ENCODE results near the gene KNCN. TPM values are rescaled to one million over a fixed set of nuclear protein-coding genes. Genes with fewer than 3 reads are reported as not detected.

The KNCN gene
- total and polyA plus RNA-seq, 5 experiments from 2014 or later, result not detected

DNA sequence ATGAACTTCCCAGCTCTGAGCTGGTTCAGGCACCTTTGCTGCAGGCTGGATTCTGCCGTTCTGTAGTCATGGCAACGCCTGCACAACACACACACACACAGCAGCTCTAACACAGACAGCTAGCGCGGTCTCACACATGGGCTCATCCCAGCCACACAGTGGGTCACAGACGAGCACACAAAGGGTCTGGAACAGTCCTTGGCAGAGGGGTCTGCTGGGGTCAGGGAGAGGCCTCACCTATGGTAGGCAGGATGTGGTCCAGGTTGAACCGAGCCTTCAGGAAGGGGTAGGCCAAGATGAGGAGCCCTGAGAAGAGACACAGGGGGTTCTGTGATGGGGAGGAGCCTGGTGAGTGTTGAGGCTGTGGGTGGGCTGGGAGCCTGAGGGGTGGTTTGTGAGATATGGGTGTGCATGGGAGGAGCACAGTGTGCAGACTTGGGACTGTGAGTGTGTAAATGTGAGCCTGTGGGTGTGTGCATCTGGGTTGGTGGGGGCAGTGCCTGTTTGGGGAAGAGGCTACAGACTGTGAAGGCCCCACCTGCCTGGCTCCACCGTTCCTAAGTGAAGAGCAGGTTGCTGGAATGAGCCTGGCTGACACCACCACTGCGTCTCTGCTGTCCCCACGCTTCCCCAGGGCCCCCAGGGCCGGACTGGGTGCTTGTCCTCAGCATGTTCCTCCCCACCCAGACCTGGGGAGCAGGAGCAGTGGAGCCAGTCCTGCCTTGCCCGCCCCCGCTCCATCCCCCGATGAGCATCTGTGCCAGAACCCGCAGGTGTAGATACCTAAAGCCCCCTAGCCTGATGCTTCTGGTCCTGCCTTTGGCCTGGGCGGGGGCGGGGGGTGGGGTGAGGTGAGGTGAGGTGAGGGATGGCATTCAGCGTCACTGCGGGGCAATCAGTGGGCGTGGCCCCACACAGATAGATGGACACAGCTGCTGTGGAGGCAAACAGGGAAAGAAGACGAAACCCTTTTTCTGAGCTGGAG is 1.5 kb downstream of the KNCN start:
- Mint-ChIP-seq H3K36me3 (no peaks in the 10 kb centered on the region), H3K4me1 (peaks cover 9 to 18% (median 12%) of the 10 kb centered on the region in 4 donors), H3K27ac (peak overlapping the region; percentile 48 to 97 (median 89)), H3K4me3 (peak overlapping the region in 4 of 10 donors; percentile 22 to 51 (median 46)), H3K9me3 (no peaks in the 10 kb centered on the region), H3K27me3 (peaks cover 19 to 43% (median 27%) of the 10 kb centered on the region in 5 donors)
- peak; percentile 18 to 80 (median 58) for DNase-seq
- ATAC-seq, result peak; percentile 91 to 92
- POLR2A ChIA-PET, result no interaction called here

DNA sequence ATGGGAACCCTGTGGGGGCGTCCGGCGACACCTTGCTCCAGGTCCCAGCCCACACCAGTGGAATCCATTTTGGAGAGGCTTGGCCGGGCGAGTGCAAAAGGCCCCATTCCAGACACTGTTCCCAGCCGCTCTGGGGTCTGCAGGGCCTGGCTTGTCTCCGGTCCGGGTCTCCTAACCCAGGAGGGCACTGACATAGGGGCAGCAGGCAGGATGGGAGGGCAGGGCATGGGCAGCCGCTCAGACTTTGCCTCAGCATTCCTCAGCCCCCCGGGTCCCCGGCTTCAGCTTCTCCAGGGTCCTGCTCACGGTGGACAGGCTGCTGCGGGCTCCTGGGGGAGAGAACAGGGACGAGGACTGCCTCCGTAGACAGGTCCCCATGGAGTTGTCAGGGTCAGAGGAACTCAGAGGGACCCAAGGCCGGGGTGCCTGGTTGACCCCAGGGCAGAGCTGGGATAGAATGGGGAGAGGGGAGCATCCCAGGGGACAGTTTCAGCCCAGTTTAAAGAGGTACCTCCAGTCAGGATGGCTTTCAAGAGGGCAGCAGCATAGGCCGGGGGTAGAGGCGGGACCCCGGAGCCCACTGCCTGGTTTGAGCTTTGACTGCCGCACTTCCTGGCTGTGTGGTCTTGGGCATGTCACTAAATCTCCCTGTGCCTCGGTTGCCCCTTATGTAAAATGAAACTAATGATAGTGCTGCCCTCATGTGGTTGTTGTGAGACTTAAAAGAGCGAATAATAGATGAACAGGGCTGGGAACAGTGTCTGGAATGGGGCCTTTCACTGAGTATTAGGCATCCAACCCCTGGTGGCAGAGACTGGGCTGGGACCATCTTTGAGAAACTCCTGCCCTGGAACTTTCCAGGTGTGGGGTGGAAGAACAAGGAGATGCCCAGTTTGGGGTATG is 3.7 kb downstream of the KNCN start:
- Mint-ChIP-seq H3K27ac (peak overlapping the region in 6 of 10 donors; percentile 0 to 75 (median 42)), H3K27me3 (peaks cover 28 to 65% (median 44%) of the 10 kb centered on the region in 5 donors), H3K36me3 (no peaks in the 10 kb centered on the region), H3K4me3 (no peak overlapping the region), H3K4me1 (peaks cover 11 to 24% (median 13%) of the 10 kb centered on the region in 4 donors), H3K9me3 (no peaks in the 10 kb centered on the region)
- POLR2A ChIA-PET, result no interaction called here
- no peak for ATAC-seq
- peak in 1 of 10 donors; percentile 20 for DNase-seq

DNA sequence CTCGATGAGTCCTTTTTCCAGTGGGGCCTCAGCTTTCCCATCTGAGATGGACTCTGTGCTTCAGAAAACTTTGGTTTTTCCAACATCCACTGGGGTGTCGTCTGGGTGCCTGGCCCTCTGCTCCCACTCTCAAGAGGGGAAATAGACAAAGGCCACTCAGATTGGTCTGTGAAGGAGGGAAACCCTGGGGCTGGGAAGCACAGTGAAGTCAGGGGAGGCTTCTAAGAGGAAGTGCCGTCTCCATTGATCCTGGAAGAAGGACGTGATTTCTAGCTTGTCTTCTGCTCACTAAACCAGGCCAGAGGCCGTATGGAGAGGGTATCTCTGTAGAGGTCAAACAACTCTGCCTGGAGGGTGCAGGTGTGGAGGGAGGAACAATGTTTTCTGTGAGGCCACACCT is 5.2 kb downstream of the KNCN start:
- Mint-ChIP-seq H3K27me3 (peaks cover 37 to 58% (median 52%) of the 10 kb centered on the region in 5 donors), H3K4me1 (peaks cover 11 to 24% (median 13%) of the 10 kb centered on the region in 4 donors), H3K4me3 (no peak overlapping the region), H3K9me3 (no peaks in the 10 kb centered on the region), H3K36me3 (no peaks in the 10 kb centered on the region), H3K27ac (peak overlapping the region in 2 of 10 donors; percentile 46 to 76)
- DNase-seq (no peak), ATAC-seq (no peak)
- POLR2A ChIA-PET, result no interaction called here

DNA sequence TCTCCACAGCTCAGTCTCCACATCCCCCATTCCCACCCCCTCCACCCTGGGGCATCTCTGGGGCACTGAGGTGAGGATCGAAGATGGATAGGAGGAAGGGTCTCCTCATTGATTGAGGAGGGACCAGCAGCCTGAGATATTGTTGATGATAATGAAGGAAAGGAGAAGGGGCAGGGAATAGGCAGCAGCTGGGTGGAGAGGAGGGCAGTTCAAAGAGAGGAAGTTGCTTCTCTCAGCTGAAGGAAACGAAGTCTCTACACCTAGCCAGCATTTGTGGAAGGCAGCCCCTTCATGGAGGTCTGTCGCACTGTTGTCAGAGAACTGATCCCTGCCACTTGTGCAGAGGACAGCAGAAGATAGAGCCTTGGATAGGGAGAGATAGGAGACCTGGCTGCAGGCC is 5.7 kb downstream of the KNCN start:
- POLR2A ChIA-PET, result no interaction called here
- peaks cover 38 to 59% (median 54%) of the 10 kb centered on the region in 5 donors for H3K27me3 Mint-ChIP-seq
- ATAC-seq, result no peak
- H3K4me1 Mint-ChIP-seq, result peaks cover 11 to 24% (median 13%) of the 10 kb centered on the region in 4 donors
- no peak overlapping the region for H3K27ac Mint-ChIP-seq
- H3K9me3 Mint-ChIP-seq, result no peaks in the 10 kb centered on the region
- no peak for DNase-seq
- H3K4me3 Mint-ChIP-seq, result no peak overlapping the region
- no peaks in the 10 kb centered on the region for H3K36me3 Mint-ChIP-seq

DNA sequence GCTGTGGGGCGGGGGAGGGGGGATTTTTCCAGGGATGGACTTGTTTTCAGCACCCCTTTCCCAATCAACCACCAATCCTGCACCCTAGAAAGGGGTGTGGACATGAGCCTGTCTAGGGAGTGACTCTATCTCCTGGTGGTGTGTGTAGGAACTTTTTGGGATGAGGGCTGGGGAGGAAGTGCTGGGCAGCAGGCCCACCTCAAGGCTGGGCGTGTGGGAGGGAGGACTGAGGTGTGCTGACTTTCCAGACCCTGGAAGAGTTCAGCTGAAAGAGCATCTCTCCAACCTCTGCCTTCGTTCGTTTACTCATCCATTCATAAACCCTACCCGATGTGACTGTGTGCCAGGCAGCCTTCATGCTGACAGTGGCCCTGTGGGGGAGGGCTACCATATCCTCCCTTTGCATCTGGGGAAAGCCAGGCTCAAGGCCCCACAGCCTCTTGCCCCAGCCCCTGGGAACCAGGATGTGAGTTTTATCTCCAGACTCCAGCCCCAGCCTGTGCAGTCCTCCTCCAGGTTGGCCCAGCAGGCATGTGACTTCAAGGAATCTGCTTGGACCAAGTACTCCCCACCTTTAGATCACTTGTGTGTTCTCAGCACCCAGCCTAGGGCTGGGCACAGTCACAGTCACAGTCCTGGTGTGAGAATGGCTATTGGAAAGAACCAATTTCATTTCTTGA is 6.7 kb downstream of the KNCN start:
- Mint-ChIP-seq H3K4me3 (no peak overlapping the region), H3K9me3 (no peaks in the 10 kb centered on the region), H3K4me1 (peaks cover 8 to 19% (median 9%) of the 10 kb centered on the region in 4 donors), H3K27me3 (peaks cover 42 to 64% (median 57%) of the 10 kb centered on the region in 5 donors), H3K27ac (peak overlapping the region in 1 of 10 donors; percentile 22), H3K36me3 (no peaks in the 10 kb centered on the region)
- POLR2A ChIA-PET, result no interaction called here
- no peak for DNase-seq
- no peak for ATAC-seq

DNA sequence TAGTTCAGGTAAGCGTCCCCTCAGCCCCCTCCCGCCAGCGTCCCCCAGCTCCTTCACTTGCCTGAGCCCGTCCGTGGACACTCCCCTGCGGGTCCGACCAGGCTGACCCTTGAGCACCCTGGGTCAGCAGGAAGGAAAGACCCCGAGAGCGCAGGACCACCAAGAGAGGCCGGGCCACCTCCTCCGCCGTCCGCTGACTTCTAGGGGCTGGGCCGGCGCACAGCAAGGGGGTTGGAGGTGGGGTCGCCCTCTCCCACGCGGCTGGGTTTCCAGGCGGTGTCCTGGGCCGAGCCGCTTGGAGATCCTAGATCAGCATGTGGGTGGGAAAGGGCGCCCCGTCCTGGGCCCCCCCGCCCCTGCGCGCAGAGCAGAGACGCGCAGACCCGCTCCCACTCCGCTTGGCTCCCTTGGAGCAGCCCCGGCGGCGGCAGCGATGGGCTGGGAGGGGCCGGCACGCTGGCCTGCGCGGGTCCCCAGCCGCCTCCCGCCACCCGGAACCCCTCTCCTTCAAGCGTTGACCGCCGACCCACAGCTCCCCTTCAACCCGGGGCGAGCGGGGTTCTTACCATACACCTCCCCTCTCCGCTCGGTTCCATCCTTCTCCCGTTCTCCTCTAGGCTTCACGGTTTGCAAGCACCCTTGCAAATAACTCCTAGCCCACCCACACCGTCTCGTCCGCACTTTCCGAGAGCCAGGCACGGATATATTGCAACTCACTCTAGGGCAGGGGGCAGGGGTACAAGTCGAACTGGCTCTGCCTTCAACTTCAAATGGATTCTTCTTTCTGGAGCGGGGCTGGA is 7.5 kb downstream of the KNCN start:
- Mint-ChIP-seq H3K36me3 (no peaks in the 10 kb centered on the region), H3K4me1 (peaks cover 2 to 12% (median 4%) of the 10 kb centered on the region in 4 donors), H3K27ac (peak overlapping the region in 1 of 10 donors; percentile 22), H3K27me3 (peaks cover 42 to 61% (median 57%) of the 10 kb centered on the region in 5 donors), H3K9me3 (no peaks in the 10 kb centered on the region), H3K4me3 (peak overlapping the region in 1 of 10 donors; percentile 54)
- POLR2A ChIA-PET, result no interaction called here
- no peak for ATAC-seq
- no peak for DNase-seq

DNA sequence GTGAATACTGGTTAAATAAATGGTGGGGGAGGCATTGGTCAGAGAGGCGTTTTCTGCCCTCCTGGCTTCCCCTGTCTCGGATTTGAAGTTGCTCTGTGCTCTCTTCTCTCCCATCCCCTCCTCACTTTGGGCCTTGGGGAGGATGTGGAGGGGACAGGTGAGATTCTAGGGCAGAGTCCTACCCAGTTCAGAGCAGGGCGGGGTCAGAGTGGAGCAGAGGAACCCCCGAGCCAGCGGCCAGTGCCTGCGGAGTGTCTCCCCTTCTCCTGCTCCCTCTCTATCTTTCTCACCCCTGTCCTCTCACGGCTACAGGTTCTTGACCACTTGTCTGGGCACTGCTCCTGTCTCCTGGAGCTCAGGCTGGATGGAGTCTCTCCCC is 8.1 kb downstream of the KNCN start:
- H3K27ac Mint-ChIP-seq, result no peak overlapping the region
- POLR2A ChIA-PET, result interaction anchor here (0.6 kb wide), 1 partner anchor 72 kb away, joined by 3 read pairs; no protein-coding TSS in a partner anchor
- H3K9me3 Mint-ChIP-seq, result no peaks in the 10 kb centered on the region
- no peak for DNase-seq
- peaks cover 42 to 61% (median 57%) of the 10 kb centered on the region in 5 donors for H3K27me3 Mint-ChIP-seq
- no peak overlapping the region for H3K4me3 Mint-ChIP-seq
- ATAC-seq, result no peak
- no peaks in the 10 kb centered on the region for H3K36me3 Mint-ChIP-seq
- peaks cover 2 to 12% (median 4%) of the 10 kb centered on the region in 4 donors for H3K4me1 Mint-ChIP-seq

DNA sequence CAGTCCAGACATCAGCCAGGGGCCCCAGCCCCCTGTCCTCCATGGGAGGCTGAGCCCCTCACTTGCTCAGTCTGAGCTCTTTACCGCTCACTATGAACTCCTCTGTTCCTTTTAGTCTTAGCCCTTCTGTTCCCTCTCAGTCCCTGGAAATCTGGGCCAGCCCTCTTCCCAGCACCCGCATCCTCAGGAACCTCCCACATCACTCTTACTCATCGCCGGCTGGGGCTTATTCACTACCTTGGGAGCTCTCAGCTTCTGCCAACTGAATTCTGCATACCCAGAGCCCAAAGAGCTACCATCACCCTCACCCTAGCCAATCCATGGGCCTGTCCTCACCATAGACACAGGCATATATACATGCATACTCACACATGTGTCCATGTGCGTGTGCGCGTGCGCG is 11.5 kb downstream of the KNCN start:
- no peak overlapping the region for H3K4me3 Mint-ChIP-seq
- no peaks in the 10 kb centered on the region for H3K36me3 Mint-ChIP-seq
- DNase-seq (no peak), ATAC-seq (no peak)
- no peak overlapping the region for H3K27ac Mint-ChIP-seq
- no peaks in the 10 kb centered on the region for H3K9me3 Mint-ChIP-seq
- peaks cover 23 to 44% (median 35%) of the 10 kb centered on the region in 5 donors for H3K27me3 Mint-ChIP-seq
- POLR2A ChIA-PET, result no interaction called here
- H3K4me1 Mint-ChIP-seq, result peaks cover 0 to 6% (median 2%) of the 10 kb centered on the region in 4 donors

DNA sequence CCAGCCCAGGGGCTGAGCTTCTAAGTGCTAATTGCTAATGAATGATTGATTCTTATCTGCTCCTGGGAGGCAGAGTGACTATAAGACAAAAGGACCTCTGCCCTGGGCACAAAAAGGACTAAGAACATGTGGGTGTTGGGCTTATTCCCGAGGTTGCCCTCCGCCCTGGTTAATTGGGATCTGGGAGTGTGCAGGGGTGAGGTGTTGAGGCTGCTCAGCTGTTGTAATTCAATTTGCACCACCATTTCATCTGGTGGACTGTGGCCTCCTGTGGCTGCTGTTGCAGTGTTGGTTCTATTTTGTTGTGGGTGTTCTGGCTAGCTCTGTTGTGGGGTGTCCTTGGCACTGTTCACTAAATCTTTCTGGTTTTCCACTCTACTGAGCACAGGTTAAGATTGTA is 13.3 kb downstream of the KNCN start:
- POLR2A ChIA-PET, result no interaction called here
- H3K9me3 Mint-ChIP-seq, result no peaks in the 10 kb centered on the region
- H3K4me3 Mint-ChIP-seq, result no peak overlapping the region
- H3K27me3 Mint-ChIP-seq, result peaks cover 15 to 29% (median 24%) of the 10 kb centered on the region in 5 donors
- ATAC-seq (no peak), DNase-seq (no peak)
- H3K27ac Mint-ChIP-seq, result no peak overlapping the region
- peaks cover 2 to 8% (median 5%) of the 10 kb centered on the region in 4 donors for H3K4me1 Mint-ChIP-seq
- no peaks in the 10 kb centered on the region for H3K36me3 Mint-ChIP-seq

DNA sequence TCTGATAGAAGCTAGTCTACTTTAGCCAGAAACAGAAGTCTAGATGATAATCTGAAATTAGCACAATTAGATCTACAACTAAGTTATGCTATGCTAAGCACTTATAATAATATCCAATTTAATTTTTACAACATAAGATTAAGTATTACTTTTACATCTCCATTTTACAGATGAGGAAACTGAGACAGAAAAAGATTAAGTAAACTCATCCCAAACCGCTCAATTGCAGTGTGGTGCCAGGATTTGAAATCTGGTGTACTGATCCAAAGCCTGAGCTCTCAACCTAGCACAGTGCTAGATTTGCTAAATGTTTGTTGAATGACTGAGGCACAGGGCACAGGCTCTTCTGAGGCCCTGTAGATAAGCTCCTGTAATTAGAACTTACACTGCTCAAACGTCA is 13.8 kb downstream of the KNCN start:
- no peak for ATAC-seq
- POLR2A ChIA-PET, result no interaction called here

DNA sequence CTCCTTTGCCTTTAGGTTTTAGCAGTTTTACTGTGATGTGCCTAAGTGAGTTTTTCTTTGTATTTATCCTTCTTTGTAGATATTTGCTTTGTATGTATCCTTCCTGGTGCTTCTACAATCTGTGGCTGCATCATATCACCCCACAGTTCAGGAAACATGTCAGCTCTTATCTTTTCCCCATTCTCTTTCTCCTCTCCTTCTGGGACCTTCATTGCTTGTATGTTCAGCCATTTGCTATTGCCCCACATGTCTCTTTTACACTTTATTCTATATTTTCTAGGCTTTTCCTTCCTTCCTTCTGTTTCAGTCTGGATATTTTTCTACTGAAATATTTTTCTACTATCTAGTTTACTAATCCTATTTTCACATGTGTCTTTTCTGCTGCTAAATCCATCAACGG is 14.9 kb downstream of the KNCN start:
- Mint-ChIP-seq H3K9me3 (no peaks in the 10 kb centered on the region), H3K36me3 (no peaks in the 10 kb centered on the region), H3K27ac (peak overlapping the region in 1 of 10 donors; percentile 28), H3K4me1 (peaks cover 2 to 8% (median 6%) of the 10 kb centered on the region in 4 donors), H3K4me3 (no peak overlapping the region), H3K27me3 (peaks cover 7 to 17% (median 12%) of the 10 kb centered on the region in 5 donors)
- POLR2A ChIA-PET, result interaction anchor here (0.7 kb wide), 1 partner anchor 78 kb away, joined by 8 read pairs; no protein-coding TSS in a partner anchor
- no peak for DNase-seq
- ATAC-seq, result no peak

More for the DNA sequence above, 13.8 kb downstream of the KNCN start:
- no peak overlapping the region for H3K27ac Mint-ChIP-seq
- no peak for DNase-seq
- peaks cover 13 to 25% (median 19%) of the 10 kb centered on the region in 5 donors for H3K27me3 Mint-ChIP-seq
- no peaks in the 10 kb centered on the region for H3K9me3 Mint-ChIP-seq
- H3K36me3 Mint-ChIP-seq, result no peaks in the 10 kb centered on the region
- H3K4me1 Mint-ChIP-seq, result peaks cover 2 to 8% (median 5%) of the 10 kb centered on the region in 4 donors
- H3K4me3 Mint-ChIP-seq, result no peak overlapping the region

Data from naive thymus-derived CD8-positive, alpha-beta T cell (primary cell).